Measurements from ENCODE around the gene DCANP1.

DNA sequence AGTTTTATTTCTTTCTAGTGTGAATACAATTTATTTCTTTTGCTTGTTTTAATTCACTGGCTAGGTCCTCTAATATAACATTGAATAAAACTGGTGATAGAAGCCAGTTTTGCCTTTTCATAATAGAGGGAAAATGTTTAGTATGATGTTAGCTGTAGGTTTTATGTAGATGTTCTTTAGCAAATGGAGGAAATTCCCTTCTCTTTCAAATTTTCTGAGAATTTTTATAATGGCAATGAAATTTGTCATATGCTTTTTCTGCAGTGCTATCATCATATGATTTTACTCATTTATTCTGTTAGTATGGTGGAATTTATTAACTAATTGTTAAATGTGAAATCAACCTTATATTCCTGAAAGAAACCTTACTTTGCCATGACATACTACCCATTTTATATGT, 30.1 kb downstream of the DCANP1 start:
- TF ChIP-seq, protein P1, sequence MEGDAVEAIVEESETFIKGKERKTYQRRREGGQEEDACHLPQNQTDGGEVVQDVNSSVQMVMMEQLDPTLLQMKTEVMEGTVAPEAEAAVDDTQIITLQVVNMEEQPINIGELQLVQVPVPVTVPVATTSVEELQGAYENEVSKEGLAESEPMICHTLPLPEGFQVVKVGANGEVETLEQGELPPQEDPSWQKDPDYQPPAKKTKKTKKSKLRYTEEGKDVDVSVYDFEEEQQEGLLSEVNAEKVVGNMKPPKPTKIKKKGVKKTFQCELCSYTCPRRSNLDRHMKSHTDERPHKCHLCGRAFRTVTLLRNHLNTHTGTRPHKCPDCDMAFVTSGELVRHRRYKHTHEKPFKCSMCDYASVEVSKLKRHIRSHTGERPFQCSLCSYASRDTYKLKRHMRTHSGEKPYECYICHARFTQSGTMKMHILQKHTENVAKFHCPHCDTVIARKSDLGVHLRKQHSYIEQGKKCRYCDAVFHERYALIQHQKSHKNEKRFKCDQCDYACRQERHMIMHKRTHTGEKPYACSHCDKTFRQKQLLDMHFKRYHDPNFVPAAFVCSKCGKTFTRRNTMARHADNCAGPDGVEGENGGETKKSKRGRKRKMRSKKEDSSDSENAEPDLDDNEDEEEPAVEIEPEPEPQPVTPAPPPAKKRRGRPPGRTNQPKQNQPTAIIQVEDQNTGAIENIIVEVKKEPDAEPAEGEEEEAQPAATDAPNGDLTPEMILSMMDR (IDR thresholded peaks at IDR 0.05), result no peak
- TF ChIP-seq EP300 (IDR thresholded peaks at IDR 0.05) (no peak), MYC (IDR thresholded peaks at IDR 0.05; ENCODE audit: borderline replicate concordance, low read length) (no peak), ZFP36 (IDR thresholded peaks at IDR 0.05; ENCODE audit: borderline replicate concordance, partially characterized antibody) (no peak), RNF2 (IDR thresholded peaks at IDR 0.05; ENCODE audit: borderline replicate concordance, low read depth) (no peak), BHLHE40 (IDR thresholded peaks at IDR 0.05; ENCODE audit: low read depth, low read length) (no peak), CHD4 (IDR thresholded peaks at IDR 0.05; ENCODE audit: borderline replicate concordance) (no peak), POLR2A (IDR thresholded peaks at IDR 0.05; ENCODE audit: low read length) (no peak), RAD21 (conservative IDR thresholded peaks at IDR 0.05 in 1 of 2, IDR thresholded peaks at IDR 0.05 in 1 of 2) (no peak), KDM5A (IDR thresholded peaks at IDR 0.05) (no peak), EHMT2 (IDR thresholded peaks at IDR 0.05; ENCODE audit: low read depth) (no peak), SREBF2 (IDR thresholded peaks at IDR 0.05) (no peak), RFX5 (IDR thresholded peaks at IDR 0.05) (no peak)
- TF ChIP-seq, protein P2, sequence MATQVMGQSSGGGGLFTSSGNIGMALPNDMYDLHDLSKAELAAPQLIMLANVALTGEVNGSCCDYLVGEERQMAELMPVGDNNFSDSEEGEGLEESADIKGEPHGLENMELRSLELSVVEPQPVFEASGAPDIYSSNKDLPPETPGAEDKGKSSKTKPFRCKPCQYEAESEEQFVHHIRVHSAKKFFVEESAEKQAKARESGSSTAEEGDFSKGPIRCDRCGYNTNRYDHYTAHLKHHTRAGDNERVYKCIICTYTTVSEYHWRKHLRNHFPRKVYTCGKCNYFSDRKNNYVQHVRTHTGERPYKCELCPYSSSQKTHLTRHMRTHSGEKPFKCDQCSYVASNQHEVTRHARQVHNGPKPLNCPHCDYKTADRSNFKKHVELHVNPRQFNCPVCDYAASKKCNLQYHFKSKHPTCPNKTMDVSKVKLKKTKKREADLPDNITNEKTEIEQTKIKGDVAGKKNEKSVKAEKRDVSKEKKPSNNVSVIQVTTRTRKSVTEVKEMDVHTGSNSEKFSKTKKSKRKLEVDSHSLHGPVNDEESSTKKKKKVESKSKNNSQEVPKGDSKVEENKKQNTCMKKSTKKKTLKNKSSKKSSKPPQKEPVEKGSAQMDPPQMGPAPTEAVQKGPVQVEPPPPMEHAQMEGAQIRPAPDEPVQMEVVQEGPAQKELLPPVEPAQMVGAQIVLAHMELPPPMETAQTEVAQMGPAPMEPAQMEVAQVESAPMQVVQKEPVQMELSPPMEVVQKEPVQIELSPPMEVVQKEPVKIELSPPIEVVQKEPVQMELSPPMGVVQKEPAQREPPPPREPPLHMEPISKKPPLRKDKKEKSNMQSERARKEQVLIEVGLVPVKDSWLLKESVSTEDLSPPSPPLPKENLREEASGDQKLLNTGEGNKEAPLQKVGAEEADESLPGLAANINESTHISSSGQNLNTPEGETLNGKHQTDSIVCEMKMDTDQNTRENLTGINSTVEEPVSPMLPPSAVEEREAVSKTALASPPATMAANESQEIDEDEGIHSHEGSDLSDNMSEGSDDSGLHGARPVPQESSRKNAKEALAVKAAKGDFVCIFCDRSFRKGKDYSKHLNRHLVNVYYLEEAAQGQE (IDR thresholded peaks at IDR 0.05), result no peak
